Right lobe of liver (tissue), 6 donors: Measurements from ENCODE around the gene STK32B. TPM values are rescaled to one million over a fixed set of nuclear protein-coding genes. Genes with fewer than 3 reads are reported as not detected.

ENCODE experiments used
- ATAC-seq, 4 donors: fragments of 200-7000 bp; cut with Tn5 transposase; one replicate each; pipeline ENCODE4 v1.9.1; 2020; ENCODE audit warnings: mild to moderate bottlenecking in 4 of 4, moderate library complexity in 4 of 4
- DNase-seq, 3 donors: peaks; one replicate each; pipeline ENCODE4 v3.0.0-alpha.2; 2020
- H3K27ac ChIP-seq, 3 donors: fragments of 200-600 bp; one replicate each; pipeline ENCODE4 v1.8.0; 2022
- H3K27me3 ChIP-seq, 2 donors: fragments of 200-600 bp; one replicate each; pipeline ENCODE4 v1.8.0; 2022
- H3K36me3 ChIP-seq, 4 donors: fragments of 200-600 bp; sonication (generic) in 1 of 4; one replicate each; pipeline versions ENCODE4 v1.5.1 to v1.8.0; 2017 to 2022; ENCODE audit warnings: control low read depth in 1 of 4
- H3K4me1 ChIP-seq, 4 donors: fragments of 200-600 bp; sonication (generic) in 1 of 4; one replicate each; pipeline versions ENCODE4 v1.5.1 to v1.8.0; 2017 to 2022; ENCODE audit warnings: control low read depth in 1 of 4
- H3K4me3 ChIP-seq, 3 donors: fragments of 200-600 bp; one replicate each; pipeline ENCODE4 v1.8.0; 2022
- H3K9me3 ChIP-seq, 4 donors: fragments of 200-600 bp; sonication (generic) in 1 of 4; one replicate each; pipeline versions ENCODE4 v1.5.1 to v1.8.0; 2017 to 2022; ENCODE audit warnings: control low read depth in 1 of 4
- POLR2A ChIP-seq: fragments of 450-650 bp; IDR thresholded peaks from one replicate; pipeline ENCODE4 v1.6.1; 2017; ENCODE audit warnings: antibody characterized with exemption, mild to moderate bottlenecking
- WGBS: methylation state at CpG from one replicate; pipeline ENCODE4 v1.1.6; 2018; ENCODE audit warnings: low coverage, low lambda C conversion rate; ENCODE audit not compliant: insufficient coverage; ENCODE audit errors: missing lambda C conversion rate; 5-methylcytosine and 5-hydroxymethylcytosine counted together
- intact Hi-C, 2 donors: fragments of 100-400 bp; cut with DNase I; formaldehyde crosslinking; loops; one replicate each; pipeline versions ENCODE4 v1.11.2 to v1.14.1; 2022
- total RNA-seq, 6 experiments: library from RNA; depleted of rRNA in 2 of 6; stranded (reverse); fragments of >200 nt in 2 of 6; fragmentation: NEBNext Ultra II Directional in 3 of 6; extraction: Animal tissue kit (Norgen Biotek cat#: 25700) in 3 of 6; gene quantifications; one replicate each; pipeline versions ENCODE4 v1.1.0 to v1.2.4, GENCODE V29; 2016 to 2023
- TF ChIP-seq, protein P1 (sequence below), 4 donors: fragments of 200-600 bp in 3 of 4; fragments of 450-650 bp in 1 of 4; IDR thresholded peaks; one replicate each; pipeline versions ENCODE4 v1.5.1 to v1.8.0; 2016 to 2022; ENCODE audit warnings: antibody characterized with exemption in 4 of 4, mild to moderate bottlenecking in 2 of 4
- donor health status: DM: no; HTN: yes; CAD: no.
- donor health status: DM: no; HTN: no; CAD: no.
- donor health status: DM: no; HTN: no; CAD: no.
- donor health status: DM: no; HTN: yes; CAD: no.
- donor health status: DM: no; HTN: yes; CAD: no.

Gene STK32B
- total RNA-seq, 6 experiments from 2014 or later = 0.05 to 0.07 TPM; not detected in 4

DNA sequence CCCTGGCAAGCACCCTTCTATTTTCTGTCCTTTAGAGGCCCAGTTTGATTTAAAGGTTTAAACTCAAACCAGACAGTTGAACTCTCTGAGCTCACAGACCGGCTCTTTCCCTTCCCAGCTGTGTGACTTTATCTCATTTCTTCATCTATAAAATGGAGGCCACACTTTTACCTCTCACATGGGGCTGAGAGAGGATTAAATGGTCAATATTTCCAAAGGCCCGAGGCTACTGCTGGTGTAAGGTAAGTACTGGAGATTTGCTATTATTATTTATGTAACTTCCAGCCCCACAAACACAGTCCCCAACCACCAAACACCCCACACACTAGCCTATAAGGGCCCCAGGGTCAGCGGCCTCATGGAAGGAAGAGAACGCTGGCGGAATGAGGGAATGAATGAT lies 18.5 kb upstream of the STK32B start:
- intact Hi-C loops = no loop called here
- Histone ChIP-seq H3K4me1 (no peaks in the 10 kb centered on the region), H3K4me3 (no peak overlapping the region), H3K36me3 (no peaks in the 10 kb centered on the region), H3K9me3 (no peaks in the 10 kb centered on the region), H3K27me3 (no peaks in the 10 kb centered on the region), H3K27ac (no peak overlapping the region)
- WGBS = 54% methylated on average over 5 of the region's 5 CpGs
- DNase-seq = no peak
- no peak for ATAC-seq
- TF ChIP-seq, protein P1, sequence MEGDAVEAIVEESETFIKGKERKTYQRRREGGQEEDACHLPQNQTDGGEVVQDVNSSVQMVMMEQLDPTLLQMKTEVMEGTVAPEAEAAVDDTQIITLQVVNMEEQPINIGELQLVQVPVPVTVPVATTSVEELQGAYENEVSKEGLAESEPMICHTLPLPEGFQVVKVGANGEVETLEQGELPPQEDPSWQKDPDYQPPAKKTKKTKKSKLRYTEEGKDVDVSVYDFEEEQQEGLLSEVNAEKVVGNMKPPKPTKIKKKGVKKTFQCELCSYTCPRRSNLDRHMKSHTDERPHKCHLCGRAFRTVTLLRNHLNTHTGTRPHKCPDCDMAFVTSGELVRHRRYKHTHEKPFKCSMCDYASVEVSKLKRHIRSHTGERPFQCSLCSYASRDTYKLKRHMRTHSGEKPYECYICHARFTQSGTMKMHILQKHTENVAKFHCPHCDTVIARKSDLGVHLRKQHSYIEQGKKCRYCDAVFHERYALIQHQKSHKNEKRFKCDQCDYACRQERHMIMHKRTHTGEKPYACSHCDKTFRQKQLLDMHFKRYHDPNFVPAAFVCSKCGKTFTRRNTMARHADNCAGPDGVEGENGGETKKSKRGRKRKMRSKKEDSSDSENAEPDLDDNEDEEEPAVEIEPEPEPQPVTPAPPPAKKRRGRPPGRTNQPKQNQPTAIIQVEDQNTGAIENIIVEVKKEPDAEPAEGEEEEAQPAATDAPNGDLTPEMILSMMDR (IDR thresholded peaks at IDR 0.05) = no peak
- TF ChIP-seq POLR2A = no peak

DNA sequence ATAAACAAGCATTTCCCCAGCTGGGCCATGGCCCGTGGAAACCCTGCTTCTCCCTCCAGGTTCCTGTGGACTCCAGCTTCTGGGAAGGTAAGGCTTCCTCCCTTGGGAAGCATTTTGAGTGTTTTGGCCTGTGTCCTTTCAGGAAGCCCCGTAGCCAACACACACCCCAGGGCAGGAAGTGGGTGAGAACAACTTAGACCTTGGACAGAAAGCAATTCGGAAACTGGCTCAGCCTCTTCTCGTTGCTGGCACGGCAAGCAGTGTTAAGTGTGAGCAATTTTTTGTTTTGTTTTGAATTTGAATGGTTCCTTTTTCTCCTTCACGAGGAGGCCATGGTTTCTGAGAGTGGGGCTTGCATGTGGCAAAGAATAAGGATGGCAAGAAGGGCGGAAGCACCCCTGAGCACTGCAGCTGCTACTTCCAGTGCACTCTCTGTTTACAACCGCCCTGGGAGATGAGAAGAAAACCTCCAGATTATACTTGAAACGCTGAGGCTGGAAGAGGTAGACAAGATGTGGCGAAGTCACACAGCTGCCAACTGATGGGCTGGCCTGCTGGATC lies 17.9 kb upstream of the STK32B start:
- no peaks in the 10 kb centered on the region for H3K36me3 ChIP-seq
- H3K4me1 ChIP-seq = no peaks in the 10 kb centered on the region
- TF ChIP-seq POLR2A = no peak
- TF ChIP-seq, protein P1 (IDR thresholded peaks at IDR 0.05) = no peak
- peak in 3 of 4 donors; percentile 36 to 41 (median 38) for ATAC-seq
- WGBS = 15% methylated on average over 7 of the region's 10 CpGs
- no peaks in the 10 kb centered on the region for H3K27me3 ChIP-seq
- no peak overlapping the region for H3K27ac ChIP-seq
- no peak overlapping the region for H3K4me3 ChIP-seq
- no peak for DNase-seq
- intact Hi-C loops = no loop called here
- no peaks in the 10 kb centered on the region for H3K9me3 ChIP-seq

DNA sequence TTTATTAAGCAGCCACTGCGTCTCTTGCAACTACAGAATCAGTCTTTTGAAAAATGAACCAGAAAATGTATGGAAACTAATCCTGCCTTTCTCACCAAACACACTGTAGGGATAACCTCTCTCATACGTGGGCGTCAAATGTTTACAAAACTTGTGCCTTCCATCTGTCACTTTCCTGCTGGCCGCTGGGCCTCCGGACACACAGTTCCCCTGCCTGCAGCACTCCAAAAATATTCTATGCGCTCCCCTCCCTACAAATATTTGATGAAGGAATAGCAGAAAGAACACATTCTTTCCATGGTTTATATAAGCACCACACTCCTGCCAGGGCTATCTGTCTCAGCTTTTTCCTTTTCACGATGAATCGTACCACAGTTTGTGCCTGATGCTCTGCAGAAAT lies 17.1 kb upstream of the STK32B start:
- ATAC-seq (no peak), DNase-seq (no peak)
- WGBS = 51% methylated on average over 8 of the region's 8 CpGs
- Histone ChIP-seq H3K36me3 (no peaks in the 10 kb centered on the region), H3K9me3 (no peaks in the 10 kb centered on the region), H3K4me1 (no peaks in the 10 kb centered on the region), H3K27me3 (no peaks in the 10 kb centered on the region), H3K27ac (no peak overlapping the region), H3K4me3 (no peak overlapping the region)
- no peak for TF ChIP-seq POLR2A
- TF ChIP-seq, protein P1 (IDR thresholded peaks at IDR 0.05) = no peak
- intact Hi-C loops = no loop called here

DNA sequence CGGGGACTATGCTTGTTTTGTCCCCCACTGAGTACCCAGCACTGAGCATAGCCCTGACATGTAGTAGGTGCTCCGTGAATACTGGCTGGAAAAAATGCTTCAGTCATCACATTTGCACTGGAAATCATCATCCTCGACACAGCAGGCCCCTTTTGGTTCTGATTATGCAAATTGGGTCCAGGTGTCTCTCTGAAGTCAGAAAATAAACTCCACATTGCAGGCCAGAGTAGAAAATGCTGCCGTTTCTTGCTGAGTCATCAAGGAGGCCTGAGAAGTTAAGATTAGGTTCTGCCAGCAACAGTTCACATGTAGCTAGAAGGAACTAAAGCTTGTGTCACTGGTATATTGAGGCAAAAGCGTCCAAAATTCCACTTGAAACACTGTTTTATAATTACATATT lies 15.0 kb upstream of the STK32B start:
- Histone ChIP-seq H3K9me3 (no peaks in the 10 kb centered on the region), H3K4me3 (no peak overlapping the region), H3K4me1 (no peaks in the 10 kb centered on the region), H3K27ac (no peak overlapping the region), H3K27me3 (no peaks in the 10 kb centered on the region), H3K36me3 (no peaks in the 10 kb centered on the region)
- ATAC-seq (no peak), DNase-seq (no peak)
- 22% methylated on average over 5 of the region's 5 CpGs for WGBS
- TF ChIP-seq POLR2A = no peak
- TF ChIP-seq, protein P1 (IDR thresholded peaks at IDR 0.05) = no peak
- intact Hi-C loops = no loop called here
